ENCODE measurements around the gene DAPK1. TPM values are rescaled to one million over a fixed set of nuclear protein-coding genes. Genes with fewer than 3 reads are reported as not detected.

The DAPK1 gene
- total and polyA plus RNA-seq, 2 donors (not counting 3 experiments of a cell fraction or from before 2014, with no cell fraction given) = 58.9 to 119 TPM

- Histone ChIP-seq H3K36me3 (ENCODE audit: control insufficient read depth in 2 of 2, extremely low read depth in 1 of 2, insufficient read depth in 2 of 2, low read length in 2 of 2) (peaks cover 8 to 45% of the 10 kb centered on the region in 2 experiments), H3K27ac (ENCODE audit: insufficient read depth, low read depth, low read length) (no peak overlapping the region), H3K4me1 (ENCODE audit: control insufficient read depth, extremely low read depth, insufficient read depth, low read length) (no peaks in the 10 kb centered on the region), H3K4me3 (replicated peaks in 1 of 3; ENCODE audit: insufficient read depth in 1 of 3, low read depth in 1 of 3, low read length in 3 of 3) (no peak overlapping the region), H2AFZ (ENCODE audit: low read depth, low read length) (no peak overlapping the region), H3K4me2 (ENCODE audit: insufficient read depth, low read length) (no peak overlapping the region), H3K9me3 (replicated peaks; ENCODE audit: control insufficient read depth, insufficient read depth, low read length) (no peaks in the 10 kb centered on the region), H3K27me3 (ENCODE audit: control insufficient read depth in 2 of 2, insufficient read depth in 2 of 2, low read length in 2 of 2) (no peaks in the 10 kb centered on the region), H4K20me1 (replicated peaks; ENCODE audit: control insufficient read depth, extremely low read depth, insufficient read depth, low read length) (no peaks in the 10 kb centered on the region), H3K9ac (replicated peaks; ENCODE audit: extremely low read depth, insufficient read depth, low read length) (no peak overlapping the region), H3K9me1 (replicated peaks; ENCODE audit: control insufficient read depth, extremely low read depth, insufficient read depth, low read length) (no peaks in the 10 kb centered on the region), H3K79me2 (ENCODE audit: control insufficient read depth, insufficient read depth, low read length) (no peaks in the 10 kb centered on the region)
- no peak for TF ChIP-seq POLR2AphosphoS5 (IDR thresholded peaks at IDR 0.05; ENCODE audit: insufficient read depth, low read depth, low read length)
- no peak for TF ChIP-seq MYC (IDR thresholded peaks at IDR 0.05; ENCODE audit: low read depth, low read length)
- TF ChIP-seq EZH2 (IDR thresholded peaks at IDR 0.05; ENCODE audit: borderline replicate concordance, low read depth, low read length, severe bottlenecking) = no peak
- TF ChIP-seq POLR2A (IDR thresholded peaks at IDR 0.05; ENCODE audit: low read depth, low read length) = no peak
- TF ChIP-seq JUN (IDR thresholded peaks at IDR 0.05; ENCODE audit: borderline replicate concordance, insufficient read depth, insufficient read length, low read depth) = no peak
- no peak for TF ChIP-seq GATA2 (IDR thresholded peaks at IDR 0.05; ENCODE audit: insufficient read depth, insufficient read length, low read depth, low read length)
- TF ChIP-seq, protein P1, sequence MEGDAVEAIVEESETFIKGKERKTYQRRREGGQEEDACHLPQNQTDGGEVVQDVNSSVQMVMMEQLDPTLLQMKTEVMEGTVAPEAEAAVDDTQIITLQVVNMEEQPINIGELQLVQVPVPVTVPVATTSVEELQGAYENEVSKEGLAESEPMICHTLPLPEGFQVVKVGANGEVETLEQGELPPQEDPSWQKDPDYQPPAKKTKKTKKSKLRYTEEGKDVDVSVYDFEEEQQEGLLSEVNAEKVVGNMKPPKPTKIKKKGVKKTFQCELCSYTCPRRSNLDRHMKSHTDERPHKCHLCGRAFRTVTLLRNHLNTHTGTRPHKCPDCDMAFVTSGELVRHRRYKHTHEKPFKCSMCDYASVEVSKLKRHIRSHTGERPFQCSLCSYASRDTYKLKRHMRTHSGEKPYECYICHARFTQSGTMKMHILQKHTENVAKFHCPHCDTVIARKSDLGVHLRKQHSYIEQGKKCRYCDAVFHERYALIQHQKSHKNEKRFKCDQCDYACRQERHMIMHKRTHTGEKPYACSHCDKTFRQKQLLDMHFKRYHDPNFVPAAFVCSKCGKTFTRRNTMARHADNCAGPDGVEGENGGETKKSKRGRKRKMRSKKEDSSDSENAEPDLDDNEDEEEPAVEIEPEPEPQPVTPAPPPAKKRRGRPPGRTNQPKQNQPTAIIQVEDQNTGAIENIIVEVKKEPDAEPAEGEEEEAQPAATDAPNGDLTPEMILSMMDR (IDR thresholded peaks at IDR 0.05; ENCODE audit: extremely low read depth in 1 of 2, insufficient read depth in 1 of 2, low read depth in 1 of 2, low read length in 2 of 2) = no peak
- TF ChIP-seq, protein P2, sequence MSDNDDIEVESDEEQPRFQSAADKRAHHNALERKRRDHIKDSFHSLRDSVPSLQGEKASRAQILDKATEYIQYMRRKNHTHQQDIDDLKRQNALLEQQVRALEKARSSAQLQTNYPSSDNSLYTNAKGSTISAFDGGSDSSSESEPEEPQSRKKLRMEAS (IDR thresholded peaks at IDR 0.05; ENCODE audit: insufficient read depth, insufficient read length) = no peak
- no peak for TF ChIP-seq FOS (IDR thresholded peaks at IDR 0.05; ENCODE audit: borderline replicate concordance, insufficient read depth, low read length)
- dilution Hi-C loops (cut with MboI; ENCODE audit: extremely low pct_ligation_motif_present, low sequenced_read_pairs) = no loop called here
- FAIRE-seq = no peak
- no peak for DNase-seq (ENCODE audit: low read depth, low spot score)
- BruUV-seq (replicated peaks) = no TSS peak
- intact Hi-C loops (cut with micrococcal nuclease) = no loop called here
- CTCF ChIA-PET = interaction anchor here (0.8 to 2.1 kb wide), 4 partner anchors 10 to 117 kb away, joined by 3 to 7 read pairs (median 4); partner anchors contain the start of gene CTSL
- POLR2A ChIA-PET = no interaction called here
Observed at GRCh38 chr9:87695523-87695922, 197.9 kb downstream of the DAPK1 start.
